HG03457 (cell line): ENCODE measurements around the gene GAGE13.
"Not testable (repeated sequence)": the region's sequence is repeated elsewhere in the genome, so short reads cannot be mapped to it uniquely, and the experiment has no call there.

ENCODE experiments used
- ATAC-seq: cut with Tn5 transposase; IDR thresholded peaks from one replicate; pipeline ENCODE4 v1.9.1; 2021; ENCODE audit warnings: moderate number of reproducible peaks; ENCODE audit not compliant: unreplicated experiment

GAGE13 gene, protein sequence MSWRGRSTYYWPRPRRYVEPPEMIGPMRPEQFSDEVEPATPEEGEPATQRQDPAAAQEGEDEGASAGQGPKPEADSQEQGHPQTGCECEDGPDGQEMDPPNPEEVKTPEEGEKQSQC

GRCh38 chrX:49331282-49331681 is at the start of gene GAGE13:
GAGE13 (plus strand) TSS chrX:49331582; CDS start chrX:49332738, 1,156 bp downstream.
- ATAC-seq: not testable (repeated sequence)

- no peak for ATAC-seq
Measured at GRCh38 chrX:49282647-49283011, 48.8 kb upstream of the GAGE13 start.

GRCh38 chrX:49284212-49284611 is 47.2 kb upstream of the GAGE13 start:
- no peak for ATAC-seq

DNA sequence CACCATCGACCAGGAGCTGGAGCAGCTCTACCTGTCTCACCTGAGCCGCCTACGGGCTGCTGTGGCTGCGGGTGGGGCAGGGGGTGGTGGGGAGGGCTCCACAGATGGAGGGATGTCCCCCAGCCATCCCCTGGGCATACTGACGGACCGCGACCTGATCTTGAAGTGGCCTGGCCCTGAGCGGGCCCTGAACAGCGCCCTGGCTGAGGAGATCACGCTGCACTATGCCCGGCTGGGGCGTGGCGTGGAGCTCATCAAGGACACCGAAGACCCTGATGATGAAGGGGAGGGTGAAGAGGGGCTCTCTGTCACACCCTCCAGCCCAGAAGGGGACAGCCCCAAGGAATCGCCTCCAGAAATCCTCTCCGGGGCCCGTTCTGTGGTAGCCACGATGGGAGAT is 45.2 kb upstream of the GAGE13 start:
- ATAC-seq: no peak

DNA sequence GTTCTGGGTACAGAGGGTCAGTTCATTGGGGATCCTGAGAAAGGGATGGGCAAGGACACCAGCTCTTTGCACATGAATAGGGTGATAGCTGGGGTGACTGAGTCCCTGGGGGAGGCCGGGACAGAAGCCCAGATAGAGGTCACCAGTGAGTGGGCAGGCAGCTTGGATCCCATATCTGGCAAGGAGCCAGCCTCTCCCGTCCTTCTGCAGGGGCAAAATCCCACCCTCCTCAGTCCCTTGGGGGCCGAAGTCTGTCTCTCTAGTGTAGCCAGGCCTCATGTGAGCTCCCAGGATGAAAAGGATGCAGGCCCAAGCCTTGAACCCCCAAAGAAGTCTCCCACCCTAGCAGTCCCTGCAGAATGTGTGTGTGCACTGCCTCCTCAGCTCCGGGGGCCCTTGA is 44.8 kb upstream of the GAGE13 start:
- no peak for ATAC-seq

GRCh38 chrX:49287665-49288064 is 43.7 kb upstream of the GAGE13 start:
- no peak for ATAC-seq

DNA sequence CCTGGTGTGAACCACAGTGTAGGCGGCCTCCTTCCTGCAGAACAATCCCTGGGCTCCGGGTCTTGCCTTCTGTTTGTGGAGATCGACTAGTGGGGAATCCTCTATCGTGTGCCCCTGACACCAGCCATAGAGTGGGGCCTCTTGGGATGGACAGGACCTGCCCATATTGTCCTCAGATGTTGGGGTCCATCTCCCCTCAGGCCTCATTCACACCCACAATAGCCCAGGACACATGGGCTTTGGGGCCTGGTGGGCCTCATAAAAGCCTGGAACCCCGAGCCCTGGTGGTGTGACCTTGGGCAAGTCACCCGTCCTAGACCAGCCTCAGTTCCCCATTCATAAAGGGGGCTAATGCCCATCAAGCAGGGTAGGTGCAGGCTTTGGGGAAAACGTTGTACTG is 41.2 kb upstream of the GAGE13 start:
- ATAC-seq: no peak

- ATAC-seq: no peak
Measured at GRCh38 chrX:49291615-49292337, 39.6 kb upstream of the GAGE13 start.

DNA sequence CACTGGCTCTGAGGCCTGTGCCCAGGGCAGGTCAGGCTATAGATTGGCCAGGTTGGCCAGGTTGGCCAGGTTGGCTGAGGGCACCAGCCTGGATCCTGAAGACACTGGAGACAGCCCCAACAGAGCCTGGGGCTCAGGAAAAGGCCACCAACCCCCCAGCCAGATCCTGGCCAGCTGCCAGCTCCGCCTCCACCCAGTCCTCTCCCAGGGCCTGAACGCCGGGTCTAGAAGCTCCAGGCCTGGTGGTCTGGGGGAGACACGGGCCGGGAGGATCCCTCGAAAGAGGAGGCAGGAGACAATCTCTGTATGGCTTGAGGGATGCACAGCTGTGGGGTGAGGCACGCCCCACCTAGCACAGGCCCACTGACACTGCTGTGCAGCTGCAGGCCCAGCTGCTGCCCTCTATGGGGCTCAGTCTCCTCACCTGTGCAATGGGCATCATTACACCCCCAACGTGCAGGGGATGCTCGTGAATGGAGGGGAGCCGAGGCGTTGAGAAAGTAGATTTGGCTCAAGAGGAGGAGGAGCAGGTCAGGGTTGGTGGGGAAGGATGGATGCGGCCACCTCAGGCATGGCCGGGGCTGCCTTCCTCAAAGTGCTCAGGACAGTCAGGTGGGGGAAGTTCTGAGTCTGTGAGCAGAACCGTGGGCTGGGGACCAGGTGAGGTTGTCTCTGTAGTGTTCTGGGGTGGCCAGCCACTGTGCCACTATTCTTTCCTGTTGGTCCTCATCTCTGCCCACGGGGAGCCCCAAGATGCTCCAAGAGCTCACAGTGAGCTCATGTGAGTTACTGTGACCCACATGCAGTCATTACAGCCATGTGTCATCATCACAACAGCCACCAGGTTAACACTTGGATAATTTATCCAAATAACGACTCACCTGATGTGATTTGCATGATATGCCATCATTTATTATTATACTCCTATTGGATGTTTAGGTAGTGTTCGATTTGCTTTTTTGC is 38.7 kb upstream of the GAGE13 start:
- ATAC-seq: no peak

GRCh38 chrX:49299293-49299692 is 32.1 kb upstream of the GAGE13 start:
- ATAC-seq: not testable (repeated sequence)

GRCh38 chrX:49300703-49301102 is 30.7 kb upstream of the GAGE13 start:
- ATAC-seq: no peak

- no peak for ATAC-seq
Measured at GRCh38 chrX:49303346-49303745, 28.0 kb upstream of the GAGE13 start, which contains the start of gene GAGE10. GAGE10 (plus strand) TSS chrX:49303646; CDS start chrX:49304860, 1,214 bp downstream.

- ATAC-seq: not testable (repeated sequence)
Measured at GRCh38 chrX:49307775-49308174, 23.6 kb upstream of the GAGE13 start.

DNA sequence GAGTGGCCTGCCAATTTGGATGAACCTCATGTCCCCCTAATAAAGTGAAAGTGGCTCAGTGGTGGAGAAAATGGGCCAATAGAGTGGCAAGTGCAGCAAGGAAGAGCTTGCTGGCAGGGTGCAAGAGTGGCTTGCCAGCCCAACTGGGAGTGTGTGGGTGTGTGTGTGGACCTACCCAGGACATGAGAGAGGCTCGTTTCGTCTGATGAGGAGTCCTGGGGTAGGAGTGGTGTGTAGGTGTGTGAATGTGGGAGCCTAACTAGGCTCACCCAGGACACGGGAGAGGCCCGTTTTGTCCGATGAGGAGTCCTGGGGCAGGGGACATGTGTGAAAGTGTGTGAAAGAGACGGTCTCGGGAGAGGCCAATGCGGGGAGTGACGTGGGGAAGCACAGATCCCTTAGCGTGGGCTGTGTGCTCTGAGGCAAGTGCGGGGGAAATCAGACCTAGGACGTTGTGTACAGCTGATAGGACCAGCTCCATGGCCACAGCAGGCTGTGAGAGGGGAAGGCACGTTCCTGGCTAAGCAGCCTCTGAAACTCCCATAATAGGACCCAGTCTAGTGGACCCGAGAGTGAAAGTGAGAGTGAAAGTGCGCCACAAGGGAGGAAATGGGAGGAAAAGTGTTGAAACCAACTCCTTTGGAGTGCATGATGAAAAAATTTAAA is 22.6 kb upstream of the GAGE13 start:
- no peak for ATAC-seq

DNA sequence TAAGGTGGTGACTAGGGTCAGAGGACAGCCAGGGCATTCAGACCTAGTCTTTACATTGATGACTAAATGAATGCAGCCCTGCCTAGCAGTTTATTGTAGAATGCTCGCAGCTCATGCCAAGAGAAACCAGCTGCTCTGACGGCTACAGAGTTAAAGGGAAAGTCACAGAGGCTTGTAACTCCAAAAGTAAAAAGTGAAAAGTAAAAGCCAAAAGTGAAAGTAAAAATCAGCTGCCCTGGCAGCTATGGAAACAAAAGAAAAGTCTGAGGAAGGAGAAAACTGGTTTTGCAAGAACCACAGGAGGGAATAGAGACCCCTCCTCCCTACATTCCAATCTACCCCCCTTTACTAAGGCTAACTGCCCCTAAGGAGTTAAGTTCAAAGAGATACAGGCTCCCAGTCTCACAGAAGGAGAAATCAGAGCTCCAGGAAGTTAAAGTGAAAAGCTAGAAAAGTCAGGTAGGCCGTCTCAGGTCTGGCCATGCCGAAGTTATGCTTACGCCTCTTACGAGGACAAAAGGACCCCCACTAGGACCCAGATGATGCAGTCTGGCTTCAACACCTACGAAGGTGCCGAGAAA is 21.9 kb upstream of the GAGE13 start:
- no peak for ATAC-seq

DNA sequence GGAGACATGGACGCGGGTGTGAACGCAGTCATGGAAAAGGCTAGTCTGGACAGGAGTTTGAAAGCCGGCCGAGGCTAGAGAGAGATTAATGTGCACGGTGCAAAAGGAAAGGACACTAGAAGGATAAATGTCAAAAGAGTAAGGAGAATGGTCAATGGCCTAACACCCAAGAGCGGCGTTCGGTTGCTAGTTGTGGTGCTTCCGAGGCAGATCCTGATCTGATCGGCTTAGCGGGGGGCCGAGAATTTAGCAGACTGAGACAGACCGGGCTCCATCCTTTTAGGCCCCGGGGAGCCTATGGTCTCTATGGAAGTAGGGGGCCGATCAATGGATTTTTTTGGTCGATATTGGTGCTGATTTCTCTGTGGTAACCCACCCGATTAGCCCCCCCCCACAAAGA is 21.0 kb upstream of the GAGE13 start:
- no peak for ATAC-seq

- ATAC-seq: no peak
Measured at GRCh38 chrX:49312176-49312575, 19.2 kb upstream of the GAGE13 start.

DNA sequence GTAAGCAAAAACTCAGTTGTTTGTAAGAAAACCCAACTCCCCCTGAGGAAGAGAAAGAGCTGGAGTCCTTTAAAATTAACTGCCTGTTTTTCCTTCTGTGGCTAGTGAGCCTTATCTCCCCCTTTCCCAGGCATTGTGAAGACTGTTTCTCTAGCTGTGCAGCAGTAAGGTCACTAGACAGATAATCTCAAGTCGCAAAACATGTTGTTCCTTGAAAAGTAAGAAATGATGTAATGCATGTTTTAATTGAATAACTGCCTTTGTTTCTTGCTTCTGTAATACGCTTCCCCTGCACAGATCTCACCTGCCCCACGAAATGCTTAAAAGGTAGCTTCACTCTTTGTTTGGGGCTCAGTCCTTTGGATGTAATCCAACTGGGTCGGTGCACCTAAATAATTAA is 15.3 kb upstream of the GAGE13 start:
- ATAC-seq: no peak

GRCh38 chrX:49321737-49322136 is 9.6 kb upstream of the GAGE13 start, which contains the start of gene GAGE12J:
GAGE12J (plus strand) TSS chrX:49322037; CDS start chrX:49323194, 1,157 bp downstream.
- ATAC-seq: not testable (repeated sequence)

GRCh38 chrX:49322266-49322665 is 9.1 kb upstream of the GAGE13 start:
- not testable (repeated sequence) for ATAC-seq

DNA sequence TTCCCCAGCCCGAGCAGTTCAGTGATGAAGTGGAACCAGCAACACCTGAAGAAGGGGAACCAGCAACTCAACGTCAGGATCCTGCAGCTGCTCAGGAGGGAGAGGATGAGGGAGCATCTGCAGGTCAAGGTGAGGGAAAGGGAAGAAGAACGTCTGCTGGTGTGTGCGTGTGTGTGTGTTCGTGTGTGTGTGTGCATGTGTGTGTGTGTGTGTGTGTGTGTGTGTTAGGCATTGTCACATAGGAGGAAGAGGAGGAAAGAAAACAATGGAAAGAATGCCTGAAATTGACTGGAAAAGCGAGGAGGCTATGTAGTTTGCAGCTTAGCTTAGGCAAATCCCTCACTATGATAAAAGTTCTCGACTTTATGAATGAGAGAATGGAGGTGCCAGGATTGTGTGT is 7.6 kb upstream of the GAGE13 start:
- ATAC-seq: not testable (repeated sequence)
